ENCODE results near the gene SEMA5A. TPM values are rescaled to one million over a fixed set of nuclear protein-coding genes. Genes with fewer than 3 reads are reported as not detected.

SEMA5A gene
- polyA plus RNA-seq, 1 of the 3 experiments (the other 2 are of a cell fraction), result 0.58 TPM

- TF ChIP-seq, protein P1, sequence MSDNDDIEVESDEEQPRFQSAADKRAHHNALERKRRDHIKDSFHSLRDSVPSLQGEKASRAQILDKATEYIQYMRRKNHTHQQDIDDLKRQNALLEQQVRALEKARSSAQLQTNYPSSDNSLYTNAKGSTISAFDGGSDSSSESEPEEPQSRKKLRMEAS (IDR thresholded peaks at IDR 0.05; ENCODE audit: low read depth), result no peak
- no peak for TF ChIP-seq GABPA (IDR thresholded peaks at IDR 0.05; ENCODE audit: low read depth)
- no peak for TF ChIP-seq TAF1 (IDR thresholded peaks at IDR 0.05; ENCODE audit: borderline replicate concordance, low read depth, low read length)
- no peak for TF ChIP-seq NRF1 (IDR thresholded peaks at IDR 0.05; ENCODE audit: low read depth, low read length)
These were observed 503.6 kb downstream of the SEMA5A start (continued) for GRCh38 chr5:9042241-9042640.

DNA sequence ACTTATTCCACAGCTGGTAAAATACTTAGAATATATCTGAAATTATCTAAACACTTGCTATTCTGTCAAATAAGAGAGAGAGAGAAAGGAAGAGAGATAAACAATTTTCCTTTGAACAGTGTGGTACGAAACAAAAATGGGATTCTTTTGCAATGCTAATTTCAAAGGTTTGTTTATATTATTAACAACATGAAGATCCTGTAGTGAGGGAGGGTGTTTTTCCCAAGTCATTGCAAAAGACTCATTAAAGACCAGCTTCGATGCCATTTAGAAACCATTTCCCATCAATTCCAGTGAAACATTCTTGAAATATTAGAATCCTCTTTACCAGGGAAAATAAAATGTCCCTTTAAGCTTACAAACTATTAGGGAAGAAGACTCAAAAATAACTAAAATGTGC is 505.4 kb downstream of the SEMA5A start:
- TF ChIP-seq PBX3 (IDR thresholded peaks at IDR 0.05) (no peak), USF2 (IDR thresholded peaks at IDR 0.05; ENCODE audit: borderline replicate concordance, low read depth, low read length) (no peak), EP300 (IDR thresholded peaks at IDR 0.05; ENCODE audit: borderline replicate concordance in 1 of 2, low read depth in 1 of 2, low read length in 1 of 2) (no peak), MEF2A (IDR thresholded peaks at IDR 0.05; ENCODE audit: borderline replicate concordance, low read depth) (no peak), YY1 (IDR thresholded peaks at IDR 0.05; ENCODE audit: low read depth) (no peak)
- TF ChIP-seq, protein P1 (IDR thresholded peaks at IDR 0.05; ENCODE audit: low read depth), result no peak
- H3K4me2 ChIP-seq, result no peak overlapping the region
- no peaks in the 10 kb centered on the region for H3K27me3 ChIP-seq (ENCODE audit: insufficient read depth)
- no peaks in the 10 kb centered on the region for H3K9me3 ChIP-seq
- no peaks in the 10 kb centered on the region for H4K20me1 ChIP-seq (ENCODE audit: insufficient read depth)
- peaks cover 0 to 2% of the 10 kb centered on the region in 2 experiments for H3K36me3 ChIP-seq (replicated peaks in 1 of 2; ENCODE audit: control insufficient read depth in 1 of 2, insufficient read depth in 2 of 2, low read length in 1 of 2)
- H3K27ac ChIP-seq (ENCODE audit: low read depth in 2 of 2, low read length in 1 of 2), result no peak overlapping the region
- no peak overlapping the region for H2AFZ ChIP-seq (ENCODE audit: low read depth)
- no peak for DNase-seq
- H3K79me2 ChIP-seq (ENCODE audit: insufficient read depth), result no peaks in the 10 kb centered on the region
- H3K4me1 ChIP-seq (ENCODE audit: control insufficient read depth in 1 of 2, insufficient read depth in 2 of 2, low read depth in 1 of 2, low read length in 1 of 2), result no peaks in the 10 kb centered on the region; a peak in 1 of 4 replicates
- no peaks in the 10 kb centered on the region for H3F3A ChIP-seq (replicated peaks; ENCODE audit: insufficient read depth)
- H3K9me2 ChIP-seq, result no peaks in the 10 kb centered on the region
- 77% methylated on average over 2 of the region's 2 CpGs for WGBS (ENCODE audit: low lambda C conversion rate)
- ChIA-PET POLR2A (no interaction called here), CTCF (no interaction called here)
- no peak overlapping the region for H3K4me3 ChIP-seq (ENCODE audit: low read depth in 2 of 2, low read length in 1 of 2)
- no peak overlapping the region for H3K9ac ChIP-seq

- Histone ChIP-seq H3F3A (replicated peaks; ENCODE audit: insufficient read depth) (no peaks in the 10 kb centered on the region), H3K9me2 (no peaks in the 10 kb centered on the region), H3K9me3 (no peaks in the 10 kb centered on the region), H3K79me2 (ENCODE audit: insufficient read depth) (no peaks in the 10 kb centered on the region), H3K4me2 (no peak overlapping the region), H3K36me3 (replicated peaks in 1 of 2; ENCODE audit: control insufficient read depth in 1 of 2, insufficient read depth in 2 of 2, low read length in 1 of 2) (no peaks in the 10 kb centered on the region), H3K27me3 (ENCODE audit: insufficient read depth) (no peaks in the 10 kb centered on the region), H3K4me1 (ENCODE audit: control insufficient read depth in 1 of 2, insufficient read depth in 2 of 2, low read depth in 1 of 2, low read length in 1 of 2) (peaks cover 0 to 7% of the 10 kb centered on the region in 2 experiments; a peak in 2 of 4 replicates), H3K9ac (no peak overlapping the region), H2AFZ (ENCODE audit: low read depth) (no peak overlapping the region), H4K20me1 (ENCODE audit: insufficient read depth) (no peaks in the 10 kb centered on the region), H3K4me3 (ENCODE audit: low read depth in 2 of 2, low read length in 1 of 2) (no peak overlapping the region), H3K27ac (ENCODE audit: low read depth in 2 of 2, low read length in 1 of 2) (no peak overlapping the region)
- DNase-seq, result no peak
- POLR2A ChIA-PET, result no interaction called here
- 79% methylated on average over 3 of the region's 3 CpGs for WGBS (ENCODE audit: low lambda C conversion rate)
- CTCF ChIA-PET, result no interaction called here
- TF ChIP-seq MEF2A (IDR thresholded peaks at IDR 0.05; ENCODE audit: borderline replicate concordance, low read depth), result no peak
- TF ChIP-seq YY1 (IDR thresholded peaks at IDR 0.05; ENCODE audit: low read depth), result no peak
- no peak for TF ChIP-seq TCF12 (IDR thresholded peaks at IDR 0.05)
- TF ChIP-seq, protein P2, sequence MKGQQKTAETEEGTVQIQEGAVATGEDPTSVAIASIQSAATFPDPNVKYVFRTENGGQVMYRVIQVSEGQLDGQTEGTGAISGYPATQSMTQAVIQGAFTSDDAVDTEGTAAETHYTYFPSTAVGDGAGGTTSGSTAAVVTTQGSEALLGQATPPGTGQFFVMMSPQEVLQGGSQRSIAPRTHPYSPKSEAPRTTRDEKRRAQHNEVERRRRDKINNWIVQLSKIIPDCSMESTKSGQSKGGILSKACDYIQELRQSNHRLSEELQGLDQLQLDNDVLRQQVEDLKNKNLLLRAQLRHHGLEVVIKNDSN (IDR thresholded peaks at IDR 0.05; ENCODE audit: borderline replicate concordance, low read depth), result no peak
- TF ChIP-seq EP300 (IDR thresholded peaks at IDR 0.05; ENCODE audit: borderline replicate concordance in 1 of 2, low read depth in 1 of 2, low read length in 1 of 2), result no peak
- TF ChIP-seq NFIC (IDR thresholded peaks at IDR 0.05; ENCODE audit: borderline replicate concordance), result no peak
- no peak for TF ChIP-seq EZH2phosphoT487 (IDR thresholded peaks at IDR 0.05; ENCODE audit: borderline replicate concordance, low read depth)
- TF ChIP-seq, protein P3, sequence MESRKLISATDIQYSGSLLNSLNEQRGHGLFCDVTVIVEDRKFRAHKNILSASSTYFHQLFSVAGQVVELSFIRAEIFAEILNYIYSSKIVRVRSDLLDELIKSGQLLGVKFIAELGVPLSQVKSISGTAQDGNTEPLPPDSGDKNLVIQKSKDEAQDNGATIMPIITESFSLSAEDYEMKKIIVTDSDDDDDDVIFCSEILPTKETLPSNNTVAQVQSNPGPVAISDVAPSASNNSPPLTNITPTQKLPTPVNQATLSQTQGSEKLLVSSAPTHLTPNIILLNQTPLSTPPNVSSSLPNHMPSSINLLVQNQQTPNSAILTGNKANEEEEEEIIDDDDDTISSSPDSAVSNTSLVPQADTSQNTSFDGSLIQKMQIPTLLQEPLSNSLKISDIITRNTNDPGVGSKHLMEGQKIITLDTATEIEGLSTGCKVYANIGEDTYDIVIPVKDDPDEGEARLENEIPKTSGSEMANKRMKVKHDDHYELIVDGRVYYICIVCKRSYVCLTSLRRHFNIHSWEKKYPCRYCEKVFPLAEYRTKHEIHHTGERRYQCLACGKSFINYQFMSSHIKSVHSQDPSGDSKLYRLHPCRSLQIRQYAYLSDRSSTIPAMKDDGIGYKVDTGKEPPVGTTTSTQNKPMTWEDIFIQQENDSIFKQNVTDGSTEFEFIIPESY (IDR thresholded peaks at IDR 0.05; ENCODE audit: borderline replicate concordance, low read depth), result no peak
- no peak for TF ChIP-seq IRF3 (IDR thresholded peaks at IDR 0.05; ENCODE audit: low read depth, low read length)
- no peak for TF ChIP-seq FOXM1 (IDR thresholded peaks at IDR 0.05; ENCODE audit: low read depth)
- no peak for TF ChIP-seq TAF1 (IDR thresholded peaks at IDR 0.05; ENCODE audit: borderline replicate concordance, low read depth, low read length)
- TF ChIP-seq GABPA (IDR thresholded peaks at IDR 0.05; ENCODE audit: low read depth), result no peak
- no peak for TF ChIP-seq USF2 (IDR thresholded peaks at IDR 0.05; ENCODE audit: borderline replicate concordance, low read depth, low read length)
- no peak for TF ChIP-seq POLR2AphosphoS5 (IDR thresholded peaks at IDR 0.05; ENCODE audit: low read depth, low read length)
These were observed 508.8 kb downstream of the SEMA5A start for GRCh38 chr5:9037048-9037447.
